Right forelimb (tissue), 1 donor: ENCODE data around the gene ARHGEF33.

Experiments
- DNase-seq: peaks from one replicate; pipeline ENCODE4 v3.0.0-alpha.2; 2018

Gene ARHGEF33

DNA sequence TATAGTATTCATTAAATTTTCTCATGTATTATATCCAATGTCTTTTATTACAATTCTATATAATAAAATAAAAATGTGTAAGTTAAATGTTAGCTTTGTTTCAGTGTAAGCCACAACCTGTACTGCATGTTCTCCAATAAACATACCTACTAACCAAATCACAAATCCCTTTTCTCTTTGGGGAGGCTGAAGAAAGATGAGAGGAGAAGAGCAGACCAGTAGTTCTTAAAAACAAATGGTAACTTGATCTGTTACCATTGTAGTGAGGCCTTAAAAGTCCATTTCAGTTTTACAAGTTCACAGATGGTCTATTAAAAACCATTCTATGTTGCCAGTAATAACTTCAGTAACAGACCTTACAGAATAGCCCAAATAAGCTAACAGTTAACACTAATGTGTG, 130.7 kb downstream of the ARHGEF33 start:
- DNase-seq = no peak

- DNase-seq = no peak
These were observed 133.1 kb downstream of the ARHGEF33 start for GRCh38 chr2:39022642-39023235.

DNA sequence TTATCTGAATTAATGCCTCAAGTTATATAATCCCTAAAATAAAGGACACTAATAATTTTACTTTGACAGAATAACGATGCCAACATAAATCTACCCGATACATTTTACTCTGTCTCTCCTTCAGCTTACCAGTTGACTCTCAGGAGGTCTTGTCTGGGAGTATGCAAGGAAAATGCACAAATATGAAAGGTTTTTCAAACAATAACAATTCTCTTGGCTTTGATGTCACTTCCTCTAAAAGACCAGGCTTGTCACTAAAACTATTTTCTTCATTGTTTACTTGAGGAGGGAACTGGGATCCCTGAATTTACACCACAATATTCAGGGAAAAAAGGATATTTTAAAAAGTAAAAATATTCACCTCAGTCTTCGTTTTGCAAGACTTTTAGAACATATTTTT, 134.0 kb downstream of the ARHGEF33 start:
- DNase-seq = no peak

DNA sequence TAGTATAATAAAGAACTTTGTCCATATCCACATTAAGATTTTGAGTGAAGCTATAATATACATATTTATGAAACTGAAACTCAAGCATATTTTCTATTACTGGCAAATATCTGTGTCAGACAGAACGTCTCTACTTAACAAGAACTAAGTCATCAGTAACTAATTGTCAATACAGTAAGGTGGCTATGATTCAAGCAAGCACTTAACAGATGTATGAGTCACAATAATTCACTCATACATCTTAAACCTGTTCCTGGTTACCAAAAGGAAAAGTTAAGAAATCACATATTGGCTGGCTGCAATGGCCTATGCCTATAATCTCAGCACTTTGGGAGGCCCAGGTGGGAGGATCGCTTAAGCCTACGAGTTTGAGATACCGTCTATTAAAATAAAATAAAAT, 135.2 kb downstream of the ARHGEF33 start:
- no peak for DNase-seq
